ENCODE measurements around the gene PROCA1.

DNA sequence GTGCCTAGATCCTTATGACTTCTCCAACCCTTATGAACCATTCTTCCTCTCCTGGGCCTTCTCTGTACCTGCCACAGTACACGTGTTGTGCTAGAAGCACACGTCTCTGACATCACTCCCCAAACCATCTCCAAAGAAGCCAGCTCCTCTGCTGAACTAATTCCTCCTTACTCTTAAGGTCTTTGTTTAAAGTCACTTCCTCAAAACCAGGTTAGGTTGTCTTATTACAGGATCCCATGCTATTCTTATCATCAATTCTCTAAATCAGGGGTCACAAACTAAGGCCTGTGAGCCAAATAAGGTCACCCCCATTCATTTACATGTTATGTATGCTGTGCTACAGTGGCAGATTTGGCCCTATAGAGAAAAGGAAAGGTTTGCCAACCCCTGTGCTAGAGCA lies 45.7 kb downstream of the PROCA1 start:
- TF ChIP-seq POLR2A (IDR thresholded peaks at IDR 0.05; ENCODE audit: low read depth, low read length) (no peak), POLR2AphosphoS5 (IDR thresholded peaks at IDR 0.05; ENCODE audit: low read depth, low read length) (no peak), TAF1 (IDR thresholded peaks at IDR 0.05; ENCODE audit: low read depth, low read length) (no peak), PAX5 (IDR thresholded peaks at IDR 0.05; ENCODE audit: insufficient read depth, low read length, severe bottlenecking) (no peak), POU2F2 (IDR thresholded peaks at IDR 0.05; ENCODE audit: low read depth, low read length) (no peak), SPI1 (IDR thresholded peaks at IDR 0.05; ENCODE audit: low read depth, low read length) (peak; percentile 27; the same call in 1 of the 2 replicates)
